Lung (tissue), 12 donors: Measurements from ENCODE around the gene CEP192. TPM values are rescaled to one million over a fixed set of nuclear protein-coding genes. Genes with fewer than 3 reads are reported as not detected.

Experiments
- ATAC-seq: fragments of 200-7000 bp; cut with Tn5 transposase; one replicate; pipeline ENCODE4 v1.9.1; 2020; ENCODE audit warnings: moderate number of reproducible peaks; ENCODE audit not compliant: insufficient read depth, low FRiP score
- DNase-seq, 3 donors: peaks; one replicate each; pipeline ENCODE4 v3.0.0-alpha.2; 2013 to 2017
- H3K27ac ChIP-seq, 2 donors: one replicate each; pipeline ENCODE4 v1.5.1; 2013; ENCODE audit warnings: mild to moderate bottlenecking in 2 of 2, moderate library complexity in 2 of 2, control low read depth in 1 of 2, inconsistent platforms in 1 of 2, low read depth in 1 of 2, low read length in 1 of 2
- H3K27me3 ChIP-seq, 3 donors: one replicate each; pipeline ENCODE4 v1.5.1; 2013; ENCODE audit warnings: low read length in 2 of 3; ENCODE audit not compliant: control insufficient read depth in 3 of 3, insufficient read depth in 3 of 3
- H3K36me3 ChIP-seq, 4 donors: one replicate each; pipeline ENCODE4 v1.5.1; 2013; ENCODE audit warnings: low read length in 4 of 4, mild to moderate bottlenecking in 1 of 4, moderate library complexity in 1 of 4; ENCODE audit not compliant: control insufficient read depth in 4 of 4, insufficient read depth in 4 of 4
- H3K4me1 ChIP-seq, 5 donors: one replicate each; pipeline ENCODE4 v1.5.1; 2013; ENCODE audit warnings: low read length in 5 of 5, mild to moderate bottlenecking in 2 of 5, moderate library complexity in 1 of 5; ENCODE audit not compliant: control insufficient read depth in 5 of 5, insufficient read depth in 5 of 5
- H3K4me3 ChIP-seq: one replicate; pipeline ENCODE4 v1.5.1; 2013; ENCODE audit warnings: mild to moderate bottlenecking, control low read depth, moderate library complexity
- H3K9ac ChIP-seq, 2 donors: one replicate each; pipeline ENCODE4 v1.5.1; 2013; ENCODE audit warnings: low read length in 2 of 2, control low read depth in 1 of 2; ENCODE audit not compliant: insufficient read depth in 1 of 2
- H3K9me3 ChIP-seq, 4 donors: one replicate each; pipeline ENCODE4 v1.5.1; 2013; ENCODE audit warnings: low read length in 3 of 4, mild to moderate bottlenecking in 1 of 4, moderate library complexity in 1 of 4; ENCODE audit not compliant: control insufficient read depth in 4 of 4, insufficient read depth in 3 of 4
- CTCF ChIP-seq: IDR thresholded peaks from 2 replicates; pipeline ENCODE4 v1.5.1; 2012; ENCODE audit warnings: mild to moderate bottlenecking; ENCODE audit errors: control extremely low read depth, extremely low read depth
- WGBS, 2 donors: extraction: QIAGEN DNeasy Blood & Tissue Kit; methylation state at CpG; one replicate each; pipeline ENCODE4 v1.1.7; 2013; 5-methylcytosine and 5-hydroxymethylcytosine counted together
- polyA plus RNA-seq, 2 donors: library from polyadenylated mRNA; stranded (reverse); fragments of 200-250 nt; gene quantifications; one replicate each; pipeline ENCODE4 v1.2.1, GENCODE V29; 2013
- total RNA-seq, 2 donors: library from RNA; depleted of rRNA in 1 of 2; stranded (reverse); fragments of >200 nt in 1 of 2; gene quantifications; one replicate each; pipeline ENCODE4 v1.2.1, GENCODE V29; 2014 to 2021
- donor health status: control.
- donor health status: control.
- donor health status: Bipolar disorder and iron deficiency.
- donor health status: healthy.
- donor health status: DM: yes; HTN: yes; CAD: no.

Gene CEP192
- total and polyA plus RNA-seq, 4 donors: 8.0 to 43.0 (median 16.6) TPM

GRCh38 chr18:13006531-13007247, 15.5 kb downstream of the CEP192 start:
- WGBS, 2 donors: 50 to 67% methylated on average over 12 of the region's 12 CpGs
- ATAC-seq (no peak), DNase-seq (no peak)
- Histone ChIP-seq H3K27me3 (no peaks in the 10 kb centered on the region), H3K9ac (no peak overlapping the region), H3K27ac (peak overlapping the region in 1 of 2 donors; percentile 7), H3K4me3 (no peak overlapping the region), H3K36me3 (peaks cover 8 to 14% (median 10%) of the 10 kb centered on the region in 4 donors), H3K4me1 (peaks cover 0 to 2% (median 0%) of the 10 kb centered on the region in 5 donors), H3K9me3 (no peaks in the 10 kb centered on the region)
- TF ChIP-seq CTCF: no peak

GRCh38 chr18:13007248-13007560, 16.0 kb downstream of the CEP192 start:
- no peaks in the 10 kb centered on the region for H3K9me3 ChIP-seq
- 27 to 43% methylated on average over 2 of the region's 2 CpGs for WGBS, 2 donors
- no peak overlapping the region for H3K4me3 ChIP-seq
- peaks cover 8 to 15% (median 12%) of the 10 kb centered on the region in 4 donors for H3K36me3 ChIP-seq
- H3K27me3 ChIP-seq: no peaks in the 10 kb centered on the region
- no peak for ATAC-seq
- H3K4me1 ChIP-seq: peaks cover 0 to 2% (median 0%) of the 10 kb centered on the region in 5 donors
- DNase-seq: no peak
- TF ChIP-seq CTCF: no peak
- H3K27ac ChIP-seq: no peak overlapping the region
- H3K9ac ChIP-seq: no peak overlapping the region

GRCh38 chr18:13011719-13012118, 20.6 kb downstream of the CEP192 start:
- Histone ChIP-seq H3K27ac (no peak overlapping the region), H3K4me3 (no peak overlapping the region), H3K9me3 (no peaks in the 10 kb centered on the region), H3K9ac (no peak overlapping the region), H3K36me3 (peaks cover 22 to 35% (median 29%) of the 10 kb centered on the region in 4 donors), H3K27me3 (no peaks in the 10 kb centered on the region), H3K4me1 (peaks cover 0 to 5% (median 0%) of the 10 kb centered on the region in 5 donors)
- ATAC-seq (no peak), DNase-seq (no peak)
- TF ChIP-seq CTCF: no peak
- 96 to 99% methylated on average over 5 of the region's 5 CpGs for WGBS, 2 donors

GRCh38 chr18:13014232-13014631, 23.1 kb downstream of the CEP192 start:
- no peak for TF ChIP-seq CTCF
- H3K27me3 ChIP-seq: no peaks in the 10 kb centered on the region
- H3K9me3 ChIP-seq: no peaks in the 10 kb centered on the region
- no peak overlapping the region for H3K9ac ChIP-seq
- DNase-seq (no peak), ATAC-seq (no peak)
- peaks cover 0 to 9% (median 0%) of the 10 kb centered on the region in 5 donors for H3K4me1 ChIP-seq
- H3K36me3 ChIP-seq: peaks cover 23 to 41% (median 27%) of the 10 kb centered on the region in 4 donors
- WGBS, 2 donors: 90 to 91% methylated on average over 2 of the region's 2 CpGs
- no peak overlapping the region for H3K4me3 ChIP-seq
- H3K27ac ChIP-seq: no peak overlapping the region
